ENCODE data around the gene PCOLCE2. TPM values are rescaled to one million over a fixed set of nuclear protein-coding genes. Genes with fewer than 3 reads are reported as not detected.

PCOLCE2 gene
- total RNA-seq, 4 donors from 2014 or later = 2.3 to 3.2 (median 2.5) TPM; not detected in 1

DNA sequence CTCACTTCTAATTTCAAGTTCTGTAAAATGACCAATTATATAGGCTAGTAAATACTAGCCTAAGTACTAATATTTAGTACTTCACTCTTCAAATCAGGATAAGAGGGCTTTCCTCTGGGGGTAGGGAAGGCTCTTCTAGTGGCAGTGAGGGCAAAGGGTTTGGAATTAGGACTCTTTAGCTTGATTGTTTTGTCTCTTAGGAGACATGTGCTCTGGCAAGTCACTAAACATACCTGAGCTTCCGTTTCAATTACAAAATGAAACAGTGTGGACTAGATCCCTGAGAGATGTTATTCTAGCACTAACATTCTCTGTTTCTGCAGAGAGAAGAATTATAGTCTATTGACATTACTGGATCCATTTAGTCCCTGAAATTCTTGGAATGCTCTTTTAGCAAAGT, 71.5 kb downstream of the PCOLCE2 start:
- DNase-seq = no peak
- TF ChIP-seq POLR2A (IDR thresholded peaks at IDR 0.05) = no peak
- TF ChIP-seq, protein P1, sequence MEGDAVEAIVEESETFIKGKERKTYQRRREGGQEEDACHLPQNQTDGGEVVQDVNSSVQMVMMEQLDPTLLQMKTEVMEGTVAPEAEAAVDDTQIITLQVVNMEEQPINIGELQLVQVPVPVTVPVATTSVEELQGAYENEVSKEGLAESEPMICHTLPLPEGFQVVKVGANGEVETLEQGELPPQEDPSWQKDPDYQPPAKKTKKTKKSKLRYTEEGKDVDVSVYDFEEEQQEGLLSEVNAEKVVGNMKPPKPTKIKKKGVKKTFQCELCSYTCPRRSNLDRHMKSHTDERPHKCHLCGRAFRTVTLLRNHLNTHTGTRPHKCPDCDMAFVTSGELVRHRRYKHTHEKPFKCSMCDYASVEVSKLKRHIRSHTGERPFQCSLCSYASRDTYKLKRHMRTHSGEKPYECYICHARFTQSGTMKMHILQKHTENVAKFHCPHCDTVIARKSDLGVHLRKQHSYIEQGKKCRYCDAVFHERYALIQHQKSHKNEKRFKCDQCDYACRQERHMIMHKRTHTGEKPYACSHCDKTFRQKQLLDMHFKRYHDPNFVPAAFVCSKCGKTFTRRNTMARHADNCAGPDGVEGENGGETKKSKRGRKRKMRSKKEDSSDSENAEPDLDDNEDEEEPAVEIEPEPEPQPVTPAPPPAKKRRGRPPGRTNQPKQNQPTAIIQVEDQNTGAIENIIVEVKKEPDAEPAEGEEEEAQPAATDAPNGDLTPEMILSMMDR (IDR thresholded peaks at IDR 0.05) = no peak
- Histone ChIP-seq H3K4me1 (no peaks in the 10 kb centered on the region), H3K36me3 (no peaks in the 10 kb centered on the region), H3K27me3 (no peaks in the 10 kb centered on the region), H3K9me3 (no peaks in the 10 kb centered on the region), H3K27ac (no peak overlapping the region), H3K4me3 (no peak overlapping the region)

DNA sequence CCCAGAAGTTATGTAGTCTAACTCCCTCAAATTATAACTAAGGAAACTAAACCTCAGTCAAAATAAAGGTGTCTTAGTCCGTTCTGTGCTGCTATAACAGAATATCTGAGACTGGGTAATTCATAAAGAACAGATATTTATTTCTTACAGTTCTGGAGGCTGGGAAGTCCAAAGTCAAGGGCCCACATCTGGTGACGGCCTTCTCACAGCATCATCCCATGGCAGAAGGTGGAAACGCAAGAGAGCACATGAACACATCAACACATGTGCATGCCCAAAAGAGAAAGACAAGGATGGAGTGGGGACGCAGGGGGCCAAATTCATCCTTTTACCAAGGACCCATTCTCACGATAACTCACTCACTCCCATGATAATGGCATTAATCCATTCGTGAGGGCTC, 73.1 kb downstream of the PCOLCE2 start:
- no peaks in the 10 kb centered on the region for H3K36me3 ChIP-seq
- no peak for DNase-seq
- no peaks in the 10 kb centered on the region for H3K4me1 ChIP-seq
- TF ChIP-seq, protein P1 (IDR thresholded peaks at IDR 0.05) = no peak
- TF ChIP-seq POLR2A (IDR thresholded peaks at IDR 0.05) = no peak
- no peak overlapping the region for H3K27ac ChIP-seq
- H3K4me3 ChIP-seq = no peak overlapping the region
- no peaks in the 10 kb centered on the region for H3K9me3 ChIP-seq
- no peaks in the 10 kb centered on the region for H3K27me3 ChIP-seq

DNA sequence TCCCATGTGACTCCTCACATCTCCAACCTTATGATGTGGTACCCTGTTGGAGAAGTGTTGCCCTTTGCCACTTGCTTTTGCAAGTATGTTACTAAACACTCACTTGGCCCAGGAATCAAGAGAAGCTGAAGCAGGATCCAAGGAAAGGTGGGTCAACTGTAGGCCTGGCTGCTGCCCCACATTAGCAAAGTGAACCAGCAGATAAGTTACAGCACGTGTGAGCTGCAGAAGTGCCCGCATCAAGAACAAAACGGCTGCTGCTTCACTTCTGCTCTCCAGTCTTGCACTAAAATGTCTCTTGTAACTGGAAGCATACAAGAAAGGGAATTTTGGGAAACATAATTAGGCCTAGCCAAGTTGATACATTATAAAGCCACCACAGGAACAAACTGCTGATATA, 79.6 kb downstream of the PCOLCE2 start:
- Histone ChIP-seq H3K27me3 (no peaks in the 10 kb centered on the region), H3K4me1 (no peaks in the 10 kb centered on the region), H3K36me3 (no peaks in the 10 kb centered on the region), H3K4me3 (no peak overlapping the region), H3K9me3 (no peaks in the 10 kb centered on the region), H3K27ac (no peak overlapping the region)
- TF ChIP-seq, protein P1 (IDR thresholded peaks at IDR 0.05) = no peak
- no peak for TF ChIP-seq POLR2A (IDR thresholded peaks at IDR 0.05)
- DNase-seq = no peak

DNA sequence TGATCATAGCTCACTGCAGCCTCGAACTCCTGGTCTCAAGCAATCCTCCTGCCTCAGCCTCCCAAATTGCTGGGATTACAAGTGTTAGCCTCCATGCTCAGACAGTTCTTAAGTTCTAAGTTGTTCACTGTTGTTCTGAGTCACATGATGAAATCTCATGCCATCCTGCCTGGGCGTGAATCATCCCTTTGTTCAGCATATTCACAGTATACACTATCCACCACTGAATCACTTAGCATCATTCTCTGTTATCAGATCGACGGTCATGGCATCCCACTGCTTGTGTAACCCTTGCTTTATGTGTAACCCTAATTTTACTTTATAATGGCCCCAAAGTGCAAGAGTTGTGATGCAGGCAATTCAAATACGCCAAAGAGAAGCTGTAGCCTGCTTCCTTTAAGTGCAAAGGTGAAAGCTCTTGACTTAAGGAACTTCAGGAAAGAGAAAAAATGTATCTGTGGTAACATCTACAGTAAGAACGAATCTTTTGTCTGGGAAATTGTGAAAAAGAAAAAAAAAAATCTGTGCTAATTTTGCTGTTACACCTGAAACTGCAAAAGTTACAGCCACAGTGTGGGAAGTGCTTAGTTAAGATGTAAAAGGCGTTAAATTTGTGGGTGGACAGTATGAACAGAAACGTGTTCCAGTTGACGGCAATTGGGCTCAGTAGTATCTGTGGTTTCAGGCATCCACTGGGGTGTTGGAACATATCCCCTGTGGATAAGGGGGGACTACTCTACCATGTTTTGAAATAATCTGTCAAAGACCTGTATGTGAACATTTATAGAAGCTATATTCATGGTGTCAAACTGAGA, 80.6 kb downstream of the PCOLCE2 start:
- no peak for DNase-seq
- Histone ChIP-seq H3K27me3 (no peaks in the 10 kb centered on the region), H3K36me3 (no peaks in the 10 kb centered on the region), H3K27ac (no peak overlapping the region), H3K4me1 (no peaks in the 10 kb centered on the region), H3K9me3 (no peaks in the 10 kb centered on the region), H3K4me3 (no peak overlapping the region)
- TF ChIP-seq, protein P1 (IDR thresholded peaks at IDR 0.05) = no peak
- TF ChIP-seq POLR2A (IDR thresholded peaks at IDR 0.05) = no peak

DNA sequence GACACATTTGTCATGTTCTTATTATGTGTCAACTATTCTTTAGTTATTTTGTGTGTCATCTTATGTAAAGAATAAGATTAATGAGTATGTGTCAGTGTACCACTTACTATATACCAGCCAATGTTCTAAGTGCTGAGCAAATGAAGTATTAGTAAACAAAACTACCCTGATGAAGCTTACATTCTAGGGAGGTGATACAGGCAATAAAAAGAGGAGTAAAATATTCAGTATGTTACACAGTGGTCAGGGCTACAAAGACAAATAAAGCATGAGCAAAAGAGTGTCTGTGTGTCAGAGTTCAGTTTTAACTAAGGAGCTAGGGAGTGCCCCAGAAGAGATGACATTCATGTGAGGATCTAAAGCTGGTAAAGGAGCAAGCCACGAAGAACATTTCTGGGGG, 86.0 kb downstream of the PCOLCE2 start:
- Histone ChIP-seq H3K27ac (no peak overlapping the region), H3K4me1 (no peaks in the 10 kb centered on the region), H3K4me3 (no peak overlapping the region), H3K27me3 (no peaks in the 10 kb centered on the region), H3K9me3 (no peaks in the 10 kb centered on the region), H3K36me3 (no peaks in the 10 kb centered on the region)
- no peak for DNase-seq
- TF ChIP-seq, protein P1 (IDR thresholded peaks at IDR 0.05) = no peak
- TF ChIP-seq POLR2A (IDR thresholded peaks at IDR 0.05) = no peak
